Measurements from ENCODE around the gene PPP1R3F.

The PPP1R3F gene

GRCh38 chrX:49269767-49270248 is at the start of gene PPP1R3F:
Gene PPP1R3F, plus strand, starts transcription at chrX:49269793. Its CDS starts 77 bp downstream, at chrX:49269870.
- no peak for DNase-seq (ENCODE audit: low read depth in 2 of 2, low spot score in 1 of 2)

GRCh38 chrX:49220100-49220499 is 49.5 kb upstream of the PPP1R3F start:
- no peak for DNase-seq (ENCODE audit: low read depth in 2 of 2, low spot score in 1 of 2)

- DNase-seq (ENCODE audit: low read depth in 2 of 2, low spot score in 1 of 2): no peak
Measured at GRCh38 chrX:49221868-49222267, 47.7 kb upstream of the PPP1R3F start.

- no peak for DNase-seq (ENCODE audit: low read depth in 2 of 2, low spot score in 1 of 2)
Measured at GRCh38 chrX:49225858-49226257, 43.7 kb upstream of the PPP1R3F start.

- no peak for DNase-seq (ENCODE audit: low read depth in 2 of 2, low spot score in 1 of 2)
Measured at GRCh38 chrX:49226946-49227345, 42.6 kb upstream of the PPP1R3F start.

DNA sequence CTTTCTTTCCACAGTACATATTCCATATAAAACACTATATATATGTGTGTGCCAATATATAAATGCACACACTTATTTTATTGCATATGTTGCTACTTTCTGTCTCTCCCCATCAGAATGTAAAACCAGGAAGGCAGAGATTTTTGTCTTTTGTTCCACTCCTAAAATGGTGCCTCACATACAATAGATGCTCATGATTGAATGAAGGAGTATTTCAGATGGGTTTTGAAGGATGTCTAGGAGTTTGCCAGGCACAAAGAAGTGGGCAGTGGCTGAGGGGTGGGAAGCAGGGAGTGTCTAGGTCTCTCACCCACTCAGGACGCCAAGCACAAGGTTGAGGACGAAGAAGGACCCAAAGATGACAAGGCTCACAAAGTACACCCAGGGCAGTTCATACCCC is 41.9 kb upstream of the PPP1R3F start:
- DNase-seq (ENCODE audit: low read depth in 2 of 2, low spot score in 1 of 2): no peak

GRCh38 chrX:49228185-49228584 is 41.4 kb upstream of the PPP1R3F start:
- DNase-seq (ENCODE audit: low read depth in 2 of 2, low spot score in 1 of 2): no peak

DNA sequence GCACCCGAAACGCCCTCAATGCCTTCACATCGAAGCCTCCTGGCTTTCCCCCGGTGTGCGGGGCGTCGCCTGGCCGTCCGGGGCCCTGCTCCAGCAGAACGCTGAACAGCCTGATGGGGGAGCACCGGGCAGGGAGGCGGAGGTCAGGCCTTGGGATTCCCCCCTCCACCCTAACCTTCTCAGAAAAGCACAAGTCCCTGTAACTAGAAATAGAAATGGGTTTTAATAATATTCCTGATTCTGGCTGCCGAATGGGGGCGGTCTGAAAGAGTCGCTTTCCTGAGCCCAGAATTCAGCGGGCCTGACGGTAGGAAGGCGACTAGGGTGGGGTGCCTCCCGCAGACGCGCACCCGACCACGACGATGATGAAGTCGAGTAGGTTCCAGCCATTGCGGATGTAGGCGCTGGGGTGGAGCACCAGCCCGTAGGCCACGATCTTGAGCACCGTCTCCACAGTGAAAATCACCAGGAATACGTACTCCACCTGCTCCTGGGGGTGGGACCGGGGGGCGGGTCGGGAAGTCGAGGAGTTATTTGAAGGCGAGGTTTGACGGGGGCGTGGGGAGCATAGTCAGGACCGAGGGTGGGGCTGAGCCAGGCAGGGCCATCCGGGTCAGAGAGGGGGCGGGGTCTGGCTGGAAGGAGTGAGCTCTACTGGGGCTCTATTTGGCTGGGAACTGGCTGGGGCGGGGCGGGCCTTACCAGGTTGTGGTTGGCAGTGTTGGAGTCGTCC is 38.9 kb upstream of the PPP1R3F start:
- DNase-seq (ENCODE audit: low read depth in 2 of 2, low spot score in 1 of 2): peak; percentile 15 to 16

GRCh38 chrX:49231333-49232000 is 38.1 kb upstream of the PPP1R3F start:
- no peak for DNase-seq (ENCODE audit: low read depth in 2 of 2, low spot score in 1 of 2)

DNA sequence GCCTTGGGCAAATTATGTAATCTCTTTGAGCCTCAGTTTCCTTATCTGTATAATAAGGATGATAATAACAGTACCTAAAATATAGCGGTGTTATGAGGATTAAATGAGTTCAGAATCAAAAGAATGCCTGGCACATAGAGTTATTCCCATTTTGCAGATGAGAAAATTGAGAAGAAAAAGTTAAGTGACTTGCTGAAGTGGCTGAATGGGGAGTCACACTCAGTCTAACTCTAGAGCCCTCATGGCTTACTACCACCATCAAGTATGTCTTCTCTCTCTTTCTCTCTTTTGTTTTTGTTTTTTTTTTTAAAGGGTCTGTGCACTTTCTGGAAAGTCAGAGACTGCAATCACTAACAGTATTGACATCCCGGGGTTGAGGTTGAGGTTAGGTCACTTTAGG is 37.1 kb upstream of the PPP1R3F start:
- no peak for DNase-seq (ENCODE audit: low read depth in 2 of 2, low spot score in 1 of 2)

GRCh38 chrX:49233176-49233575 is 36.4 kb upstream of the PPP1R3F start, which contains the start of gene CACNA1F:
Gene CACNA1F, minus strand, starts transcription at chrX:49233340. Its CDS starts 31 bp downstream, at chrX:49233309.
- DNase-seq (ENCODE audit: low read depth in 2 of 2, low spot score in 1 of 2): no peak

DNA sequence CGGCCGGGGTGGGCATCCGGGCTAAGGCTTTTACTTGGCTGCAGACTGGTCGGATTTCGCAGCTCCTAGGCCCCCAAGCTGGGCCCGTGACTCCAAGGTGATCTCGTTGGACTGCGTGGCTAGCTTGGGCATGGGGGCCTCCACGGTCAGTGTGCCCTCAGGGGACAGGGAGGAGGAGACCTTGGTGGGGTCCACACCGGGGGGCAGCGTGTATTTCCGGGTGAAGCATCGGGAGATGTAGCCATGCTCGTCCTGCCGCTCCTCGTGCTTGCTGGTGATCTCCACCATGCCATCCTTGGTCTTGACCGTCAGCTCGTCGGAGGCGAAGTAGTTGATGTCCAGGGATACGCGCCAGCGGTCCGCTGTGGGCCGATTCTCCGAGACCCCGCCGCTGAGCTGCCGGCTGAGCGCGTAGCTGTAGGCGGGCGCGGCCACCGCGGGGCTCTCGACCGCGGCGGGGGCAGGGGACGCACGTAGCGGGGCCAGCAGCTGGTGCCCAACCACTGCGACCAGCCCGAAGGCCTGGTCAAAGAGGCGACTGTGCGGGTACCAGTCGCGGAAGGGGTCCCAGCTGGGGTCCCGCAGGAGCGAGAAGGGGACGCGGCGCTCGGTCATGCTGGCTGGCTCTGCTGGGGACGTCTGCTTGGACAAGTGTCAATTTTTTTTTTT is 35.6 kb upstream of the PPP1R3F start:
- DNase-seq (ENCODE audit: low read depth in 2 of 2, low spot score in 1 of 2): no peak

DNA sequence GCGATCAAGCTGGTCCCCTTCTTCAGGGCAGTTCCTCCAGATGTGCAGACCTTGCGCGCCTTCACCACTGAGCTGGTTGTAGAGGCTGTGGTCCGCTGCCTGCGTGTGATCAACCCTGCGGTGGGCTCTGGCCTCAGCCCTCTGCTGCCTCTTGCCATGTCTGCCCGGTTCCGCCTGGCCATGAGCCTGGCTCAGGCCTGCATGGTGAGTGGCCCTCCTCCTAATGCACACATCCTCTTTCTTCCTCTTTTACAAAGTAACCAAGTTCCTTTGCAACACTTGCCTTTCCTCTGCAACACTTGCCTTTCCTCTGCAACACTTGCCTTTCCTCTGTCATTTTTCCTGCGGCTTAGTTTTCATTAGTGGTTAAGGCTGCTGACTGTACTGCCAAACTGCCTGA is 32.5 kb upstream of the PPP1R3F start:
- no peak for DNase-seq (ENCODE audit: low read depth in 2 of 2, low spot score in 1 of 2)

GRCh38 chrX:49238735-49239134 is 30.9 kb upstream of the PPP1R3F start:
- no peak for DNase-seq (ENCODE audit: low read depth in 2 of 2, low spot score in 1 of 2)

GRCh38 chrX:49242545-49243066 is 27.0 kb upstream of the PPP1R3F start:
- no peak for DNase-seq (ENCODE audit: low read depth in 2 of 2, low spot score in 1 of 2)

DNA sequence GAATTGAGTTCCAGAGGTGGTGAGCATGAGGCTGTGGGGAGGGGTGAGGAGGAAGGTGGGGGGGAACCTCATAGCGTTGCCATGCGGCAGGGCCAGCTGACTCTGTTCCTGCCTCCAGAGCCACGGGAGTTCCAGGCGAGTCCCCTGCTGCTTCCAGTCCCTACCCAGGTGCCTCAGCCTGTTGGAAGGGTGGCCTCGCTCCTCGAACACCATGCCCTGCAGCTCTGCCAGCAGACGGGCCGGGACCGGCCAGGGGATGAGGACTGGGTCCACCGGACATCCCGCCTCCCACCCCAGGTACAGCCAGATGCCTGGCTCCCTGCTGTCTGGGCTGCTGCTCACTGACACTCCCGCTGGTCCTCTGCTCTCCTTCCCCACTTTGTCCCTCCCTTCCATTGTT is 26.4 kb upstream of the PPP1R3F start:
- no peak for DNase-seq (ENCODE audit: low read depth in 2 of 2, low spot score in 1 of 2)

- DNase-seq (ENCODE audit: low read depth in 2 of 2, low spot score in 1 of 2): no peak
Measured at GRCh38 chrX:49244207-49244606, 25.4 kb upstream of the PPP1R3F start.

DNA sequence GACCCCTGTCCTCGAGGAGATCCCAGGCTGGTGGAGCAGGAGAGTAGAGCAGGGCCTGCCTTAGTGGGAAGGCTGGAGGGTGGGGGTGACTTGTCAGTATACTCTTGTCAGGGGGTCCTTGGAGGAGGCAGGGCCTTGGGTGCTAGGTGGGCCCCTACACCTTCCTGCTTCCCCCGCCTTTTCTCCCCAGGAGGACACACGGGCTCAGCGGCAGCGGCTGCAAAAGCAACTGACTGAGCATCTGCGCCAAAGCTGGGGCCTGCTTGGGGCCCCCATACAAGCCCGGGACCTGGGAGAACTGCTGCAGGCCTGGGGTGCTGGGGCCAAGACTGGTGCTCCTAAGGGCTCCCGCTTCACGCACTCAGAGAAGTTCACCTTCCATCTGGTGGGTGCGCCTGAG is 23.1 kb upstream of the PPP1R3F start:
- DNase-seq (ENCODE audit: low read depth in 2 of 2, low spot score in 1 of 2): no peak

DNA sequence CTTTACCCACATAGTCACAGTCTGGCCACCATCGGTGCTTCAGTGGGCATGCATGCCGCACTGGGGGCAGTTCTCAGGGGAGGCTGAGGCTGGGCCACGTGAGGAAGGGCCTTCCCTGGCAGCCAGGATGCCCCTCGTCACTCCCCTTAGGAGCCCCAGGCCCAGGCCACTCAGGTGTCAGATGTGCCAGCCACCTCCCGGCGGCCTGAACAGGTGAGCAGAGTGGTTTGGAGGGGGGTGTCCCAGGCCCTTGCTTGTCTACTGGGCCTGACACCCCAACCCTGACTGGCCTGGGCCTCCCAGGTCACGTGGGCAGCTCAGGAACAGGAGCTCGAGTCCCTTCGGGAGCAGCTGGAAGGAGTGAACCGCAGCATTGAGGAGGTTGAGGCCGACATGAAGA is 22.2 kb upstream of the PPP1R3F start:
- no peak for DNase-seq (ENCODE audit: low read depth in 2 of 2, low spot score in 1 of 2)

GRCh38 chrX:49247916-49248811 is 21.4 kb upstream of the PPP1R3F start:
- DNase-seq (ENCODE audit: low read depth in 2 of 2, low spot score in 1 of 2): no peak

DNA sequence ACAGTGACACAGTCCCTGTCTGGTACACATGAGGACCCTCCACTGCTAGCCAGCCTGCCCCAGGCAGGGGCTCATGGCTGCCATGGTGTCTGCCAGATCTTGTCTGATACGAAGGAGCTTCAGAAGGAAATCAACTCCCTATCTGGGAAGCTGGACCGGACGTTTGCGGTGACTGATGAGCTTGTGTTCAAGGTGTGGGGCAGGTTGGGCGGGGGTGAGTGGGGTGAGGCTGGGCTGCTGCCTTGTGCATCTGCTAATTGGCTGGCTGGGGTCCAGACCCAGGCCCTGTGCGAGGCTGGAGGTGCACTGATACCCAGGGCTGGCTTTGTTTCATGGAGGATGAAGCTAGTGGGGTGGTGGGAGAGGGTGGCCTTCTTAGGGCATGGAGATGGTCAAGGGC is 20.5 kb upstream of the PPP1R3F start:
- no peak for DNase-seq (ENCODE audit: low read depth in 2 of 2, low spot score in 1 of 2)

All from stimulated activated CD8-positive, alpha-beta memory T cell treated with anti-CD3 and anti-CD28 coated beads, Interleukin-4, amount 100 ng/mL, for 1 hour (primary cell).